ENCODE measurements around the gene RNF121.
A peak's percentile ranks its signal among the peaks of the same experiment; 100 is the strongest.

Gene RNF121

GRCh38 chr11:72037554-72038311 lies 108.9 kb downstream of the RNF121 start:
- Histone ChIP-seq H3K36me3 (replicated peaks) (peaks cover 13% of the 10 kb centered on the region), H3K4me3 (ENCODE audit: low read depth, low read length) (no peak overlapping the region), H3K27me3 (replicated peaks) (no peaks in the 10 kb centered on the region), H3K27ac (no peak overlapping the region)
- no peak for DNase-seq
- TF ChIP-seq CTCF (IDR thresholded peaks at IDR 0.05; ENCODE audit: low read depth, low read length, missing control alignments), result no peak
- in situ Hi-C loops (cut with HindIII; ENCODE audit: low pct_ligation_motif_present, low sequenced_read_pairs), result no loop called here

- Histone ChIP-seq H3K27ac (no peak overlapping the region), H3K36me3 (replicated peaks) (peaks cover 11% of the 10 kb centered on the region), H3K4me3 (ENCODE audit: low read depth, low read length) (peak overlapping the region; percentile 74), H3K27me3 (replicated peaks) (no peaks in the 10 kb centered on the region)
- peak; percentile 18 for DNase-seq
- in situ Hi-C loops (cut with HindIII; ENCODE audit: low pct_ligation_motif_present, low sequenced_read_pairs), result no loop called here
- TF ChIP-seq CTCF (IDR thresholded peaks at IDR 0.05; ENCODE audit: low read depth, low read length, missing control alignments), result no peak
These were observed 109.6 kb downstream of the RNF121 start for GRCh38 chr11:72038491-72038890.

- peaks cover 5% of the 10 kb centered on the region for H3K36me3 ChIP-seq (replicated peaks)
- in situ Hi-C loops (cut with HindIII; ENCODE audit: low pct_ligation_motif_present, low sequenced_read_pairs), result no loop called here
- peak overlapping the region; percentile 6 for H3K27ac ChIP-seq
- DNase-seq, result no peak
- no peaks in the 10 kb centered on the region for H3K27me3 ChIP-seq (replicated peaks)
- H3K4me3 ChIP-seq (ENCODE audit: low read depth, low read length), result peak overlapping the region; percentile 74
- TF ChIP-seq CTCF (IDR thresholded peaks at IDR 0.05; ENCODE audit: low read depth, low read length, missing control alignments), result no peak
These were observed 110.4 kb downstream of the RNF121 start for GRCh38 chr11:72039031-72039855.

- peak overlapping the region; percentile 74 for H3K4me3 ChIP-seq (ENCODE audit: low read depth, low read length)
- TF ChIP-seq CTCF (IDR thresholded peaks at IDR 0.05; ENCODE audit: low read depth, low read length, missing control alignments), result no peak
- H3K27me3 ChIP-seq (replicated peaks), result no peaks in the 10 kb centered on the region
- H3K36me3 ChIP-seq (replicated peaks), result peaks cover 3% of the 10 kb centered on the region
- H3K27ac ChIP-seq, result peak overlapping the region; percentile 97
- no peak for DNase-seq
- in situ Hi-C loops (cut with HindIII; ENCODE audit: low pct_ligation_motif_present, low sequenced_read_pairs), result no loop called here
These were observed 111.1 kb downstream of the RNF121 start for GRCh38 chr11:72039856-72040401.

- in situ Hi-C loops (cut with HindIII; ENCODE audit: low pct_ligation_motif_present, low sequenced_read_pairs), result no loop called here
- Histone ChIP-seq H3K4me3 (ENCODE audit: low read depth, low read length) (peak overlapping the region; percentile 74), H3K27me3 (replicated peaks) (no peaks in the 10 kb centered on the region), H3K36me3 (replicated peaks) (no peaks in the 10 kb centered on the region), H3K27ac (peak overlapping the region; percentile 97)
- DNase-seq, result peak; percentile 92
- no peak for TF ChIP-seq CTCF (IDR thresholded peaks at IDR 0.05; ENCODE audit: low read depth, low read length, missing control alignments)
These were observed 111.9 kb downstream of the RNF121 start for GRCh38 chr11:72040491-72041363.
